Measurements from ENCODE around the gene TMEM117. TPM values are rescaled to one million over a fixed set of nuclear protein-coding genes. Genes with fewer than 3 reads are reported as not detected.

Gene TMEM117
- total and polyA plus RNA-seq, 2 donors (not counting 1 experiment from before 2014, with no cell fraction given) = 2.0 to 10.4 TPM

- intact Hi-C loops (cut with micrococcal nuclease) = no loop called here
- Mint-ChIP-seq H3K27me3 (no peaks in the 10 kb centered on the region), H3K9me3 (ENCODE audit: insufficient read depth) (no peaks in the 10 kb centered on the region), H3K4me3 (no peak overlapping the region), H3K27ac (no peak overlapping the region), H3K4me1 (no peaks in the 10 kb centered on the region)
- Histone ChIP-seq H3K4me1 (ENCODE audit: control insufficient read depth in 2 of 2, insufficient read depth in 2 of 2, low read length in 2 of 2) (no peaks in the 10 kb centered on the region), H3K27ac (ENCODE audit: low read length in 2 of 2) (no peak overlapping the region), H2AFZ (ENCODE audit: insufficient read depth, low read depth, low read length, poor library complexity, severe bottlenecking) (no peak overlapping the region), H3K27me3 (replicated peaks in 1 of 4; ENCODE audit: control extremely low read depth in 1 of 4, control insufficient read depth in 3 of 4, insufficient read depth in 4 of 4, low read length in 3 of 4) (no peaks in the 10 kb centered on the region), H3K4me3 (ENCODE audit: control extremely low read depth in 1 of 5, extremely low read depth in 1 of 5, insufficient read depth in 1 of 5, low read depth in 2 of 5, low read length in 4 of 5) (no peak overlapping the region), H4K20me1 (ENCODE audit: control insufficient read depth, insufficient read depth, low read length, poor library complexity, severe bottlenecking) (no peaks in the 10 kb centered on the region), H3K4me2 (replicated peaks; ENCODE audit: low read depth, low read length, poor library complexity, severe bottlenecking) (no peak overlapping the region), H3K36me3 (replicated peaks in 1 of 2; ENCODE audit: control extremely low read depth in 1 of 2, control insufficient read depth in 1 of 2, extremely low read depth in 1 of 2, insufficient read depth in 2 of 2, low read length in 1 of 2) (no peaks in the 10 kb centered on the region), H3K79me2 (ENCODE audit: control insufficient read depth, insufficient read depth, low read length) (no peaks in the 10 kb centered on the region), H3K9me3 (ENCODE audit: control extremely low read depth in 1 of 3, control insufficient read depth in 2 of 3, insufficient read depth in 1 of 3, low read length in 2 of 3) (no peaks in the 10 kb centered on the region), H3K9ac (ENCODE audit: low read length) (no peak overlapping the region)
- TF ChIP-seq CTCF (IDR thresholded peaks at IDR 0.05) = no peak
- no peak for TF ChIP-seq EZH2 (IDR thresholded peaks at IDR 0.05; ENCODE audit: borderline replicate concordance, insufficient read depth, low read depth, low read length, poor library complexity, severe bottlenecking)
- CTCF ChIA-PET = no interaction called here
- ATAC-seq (ENCODE audit: low read depth) (no peak), DNase-seq (no peak)
- POLR2A ChIA-PET = no interaction called here
- 90% methylated on average over 1 of the region's 2 CpGs for WGBS (ENCODE audit: insufficient coverage)
Observed at GRCh38 chr12:44148936-44149335, 313.1 kb downstream of the TMEM117 start.

GRCh38 chr12:44154128-44154527 lies 318.2 kb downstream of the TMEM117 start:
- Mint-ChIP-seq H3K27me3 (no peaks in the 10 kb centered on the region), H3K27ac (no peak overlapping the region), H3K4me3 (no peak overlapping the region), H3K9me3 (ENCODE audit: insufficient read depth) (no peaks in the 10 kb centered on the region), H3K4me1 (peaks cover 10% of the 10 kb centered on the region)
- H3K9me3 ChIP-seq (ENCODE audit: control extremely low read depth in 1 of 3, control insufficient read depth in 2 of 3, insufficient read depth in 1 of 3, low read length in 2 of 3) = no peaks in the 10 kb centered on the region
- no peak overlapping the region for H3K9ac ChIP-seq (ENCODE audit: low read length)
- intact Hi-C loops (cut with micrococcal nuclease) = no loop called here
- no peak overlapping the region for H3K27ac ChIP-seq (ENCODE audit: low read length in 2 of 2)
- no peak for ATAC-seq (ENCODE audit: low read depth)
- ChIA-PET CTCF (no interaction called here), POLR2A (no interaction called here)
- no peaks in the 10 kb centered on the region for H3K27me3 ChIP-seq (replicated peaks in 1 of 4; ENCODE audit: control extremely low read depth in 1 of 4, control insufficient read depth in 3 of 4, insufficient read depth in 4 of 4, low read length in 3 of 4)
- no peak overlapping the region for H3K4me2 ChIP-seq (replicated peaks; ENCODE audit: low read depth, low read length, poor library complexity, severe bottlenecking)
- TF ChIP-seq EZH2 (IDR thresholded peaks at IDR 0.05; ENCODE audit: borderline replicate concordance, insufficient read depth, low read depth, low read length, poor library complexity, severe bottlenecking) (no peak), CTCF (IDR thresholded peaks at IDR 0.05) (no peak)
- no peaks in the 10 kb centered on the region for H3K36me3 ChIP-seq (replicated peaks in 1 of 2; ENCODE audit: control extremely low read depth in 1 of 2, control insufficient read depth in 1 of 2, extremely low read depth in 1 of 2, insufficient read depth in 2 of 2, low read length in 1 of 2)
- H2AFZ ChIP-seq (ENCODE audit: insufficient read depth, low read depth, low read length, poor library complexity, severe bottlenecking) = no peak overlapping the region
- no peaks in the 10 kb centered on the region for H4K20me1 ChIP-seq (ENCODE audit: control insufficient read depth, insufficient read depth, low read length, poor library complexity, severe bottlenecking)
- no peaks in the 10 kb centered on the region for H3K4me1 ChIP-seq (ENCODE audit: control insufficient read depth in 2 of 2, insufficient read depth in 2 of 2, low read length in 2 of 2)
- no CpG with 5 or more reads among the region's 5 CpGs for WGBS (ENCODE audit: insufficient coverage)
- H3K79me2 ChIP-seq (ENCODE audit: control insufficient read depth, insufficient read depth, low read length) = no peaks in the 10 kb centered on the region
- DNase-seq = no peak
- no peak overlapping the region for H3K4me3 ChIP-seq (ENCODE audit: control extremely low read depth in 1 of 5, extremely low read depth in 1 of 5, insufficient read depth in 1 of 5, low read depth in 2 of 5, low read length in 4 of 5)

Data from B cell (primary cell).